HCT116 (cell line): ENCODE results near the gene SKAP1. TPM values are rescaled to one million over a fixed set of nuclear protein-coding genes. Genes with fewer than 3 reads are reported as not detected.
"Not testable (repeated sequence)": the region's sequence is repeated elsewhere in the genome, so short reads cannot be mapped to it uniquely, and the experiment has no call there.

Source experiments
- ATAC-seq: fragments of 200-7000 bp; cut with Tn5 transposase; 2 replicates; pipeline ENCODE4 v1.9.1; 2020; ENCODE audit warnings: mild to moderate bottlenecking, moderate library complexity
- BruUV-seq: library from RNA; stranded (reverse); fragments of 400-500 nt; replicated peaks from 2 replicates; lab custom pipeline; 2021; lab: Mats Ljungman, UMichigan
- CTCF ChIA-PET: fragments of 300-600 bp; sonication (Branson Sonifier 250); formaldehyde crosslinking; loops from one replicate; lab custom pipeline; 2021; ENCODE audit warnings: antibody characterized with exemption; lab: Charles Lee
- POLR2A ChIA-PET: fragments of 300-600, 350-600 bp; sonication (Branson Sonifier 250); formaldehyde crosslinking; loops from one replicate; lab custom pipeline; 2021; ENCODE audit warnings: antibody characterized with exemption; lab: Charles Lee
- RAD21 ChIA-PET, 2 experiments: fragments of 300-600 bp; sonication (Branson Sonifier 250); formaldehyde crosslinking; loops; one replicate each; lab custom pipeline; 2023; ENCODE audit warnings: low total read pairs in 2 of 2; ENCODE audit not compliant: uncharacterized antibody in 2 of 2, unreplicated experiment in 2 of 2, low non-redundant PET in 1 of 2; lab: Charles Lee
- DNase-seq: peaks from one replicate; pipeline ENCODE4 v3.0.0-alpha.2; 2010; ENCODE audit warnings: low read depth, low spot score
- H2AFZ ChIP-seq: fragments of 200-600 bp; shearing (Covaris generic), sonication (generic); 2 replicates; pipeline ENCODE4 v1.6.1; 2017; ENCODE audit warnings: low read depth, mixed run types, mixed read lengths, antibody characterized with exemption, low read length; ENCODE audit not compliant: poor library complexity, severe bottlenecking
- H3K27ac ChIP-seq: 2 replicates; pipeline ENCODE4 v1.5.1; 2012; ENCODE audit warnings: low read depth, low read length
- H3K27me3 ChIP-seq: fragments of 200-600 bp; sonication (generic); 2 replicates; pipeline ENCODE4 v1.6.1; 2016; ENCODE audit warnings: mixed run types, low read length, mixed read lengths; ENCODE audit not compliant: insufficient read depth
- H3K36me3 ChIP-seq, 2 experiments: fragments of 200-500 bp in 1 of 2; fragments of 200-600 bp in 1 of 2; sonication (Bioruptor generic) in 1 of 2; sonication (generic) in 1 of 2; 2 replicates each; pipeline versions ENCODE4 v1.5.1 to v1.6.1; 2014 to 2016; ENCODE audit warnings: low read length in 2 of 2, inconsistent platforms in 1 of 2, mixed read lengths in 1 of 2, mixed run types in 1 of 2; ENCODE audit not compliant: insufficient read depth in 2 of 2, control insufficient read depth in 1 of 2
- H3K4me1 ChIP-seq, 2 experiments: fragments of 200-600 bp in 1 of 2; sonication (generic) in 1 of 2; 2 replicates each; pipeline versions ENCODE4 v1.5.1 to v1.6.1; 2012 to 2017; ENCODE audit warnings: low read length in 2 of 2, inconsistent platforms in 1 of 2, mild to moderate bottlenecking in 1 of 2, mixed read lengths in 1 of 2, mixed run types in 1 of 2, moderate library complexity in 1 of 2; ENCODE audit not compliant: insufficient read depth in 2 of 2, control insufficient read depth in 1 of 2
- H3K4me2 ChIP-seq: fragments of 200-600 bp; sonication (generic); 2 replicates; pipeline ENCODE4 v1.6.1; 2017; ENCODE audit warnings: mixed run types, low read length, mixed read lengths
- H3K4me3 ChIP-seq, 2 experiments: fragments of 200-600 bp in 1 of 2; sonication (generic) in 1 of 2; replicated peaks in 1 of 2; 2 replicates each; pipeline ENCODE4 v1.5.1; 2011 to 2016; ENCODE audit warnings: low read length in 2 of 2, control low read depth in 1 of 2, low read depth in 1 of 2, mild to moderate bottlenecking in 1 of 2, mixed read lengths in 1 of 2, mixed run types in 1 of 2
- H3K79me2 ChIP-seq: fragments of 200-600 bp; sonication (generic); 2 replicates; pipeline ENCODE4 v1.6.1; 2017; ENCODE audit warnings: mild to moderate bottlenecking, mixed run types, low read length, moderate library complexity, mixed read lengths; ENCODE audit not compliant: insufficient read depth
- H3K9ac ChIP-seq: fragments of 200-600 bp; sonication (generic); 2 replicates; pipeline ENCODE4 v1.6.1; 2016; ENCODE audit warnings: low read length, mixed read lengths
- H3K9me2 ChIP-seq: fragments of 200-600 bp; sonication (generic), shearing (Covaris generic); 2 replicates; pipeline ENCODE4 v1.6.1; 2017; ENCODE audit warnings: mixed run types, mild to moderate bottlenecking, moderate library complexity; ENCODE audit not compliant: insufficient read depth
- H3K9me3 ChIP-seq, 2 experiments: fragments of 200-500 bp in 1 of 2; fragments of 200-600 bp in 1 of 2; sonication (Bioruptor generic) in 1 of 2; sonication (generic) in 1 of 2; 2 replicates each; pipeline ENCODE4 v1.6.1; 2014 to 2017; ENCODE audit warnings: low read length in 2 of 2, mixed read lengths in 2 of 2, inconsistent platforms in 1 of 2, low read depth in 1 of 2, mild to moderate bottlenecking in 1 of 2, mixed run types in 1 of 2, moderate library complexity in 1 of 2; ENCODE audit not compliant: control insufficient read depth in 1 of 2, insufficient read depth in 1 of 2
- H4K20me1 ChIP-seq: fragments of 200-600 bp; sonication (generic), shearing (Covaris generic); 2 replicates; pipeline ENCODE4 v1.6.1; 2017; ENCODE audit warnings: mixed run types, mild to moderate bottlenecking, moderate library complexity; ENCODE audit not compliant: insufficient read depth
- ATF3 ChIP-seq: IDR thresholded peaks from 2 replicates; pipeline ENCODE4 v1.6.1; 2012
- CBX3 ChIP-seq: IDR thresholded peaks from 2 replicates; pipeline ENCODE4 v1.6.1; 2012; ENCODE audit warnings: low read depth
- CTCF ChIP-seq, 3 experiments: fragments of 200-600 bp in 1 of 3; sonication (generic) in 1 of 3; IDR thresholded peaks in 2 of 3; conservative IDR thresholded peaks in 1 of 3; 2 replicates each; pipeline ENCODE4 v1.5.1; 2012 to 2017; ENCODE audit warnings: low read depth in 2 of 3, low read length in 2 of 3, antibody characterized with exemption in 1 of 3, borderline replicate concordance in 1 of 3, control low read depth in 1 of 3, mild to moderate bottlenecking in 1 of 3, mixed read lengths in 1 of 3, mixed run types in 1 of 3, moderate library complexity in 1 of 3; ENCODE audit not compliant: insufficient read depth in 1 of 3
- EGR1 ChIP-seq: IDR thresholded peaks from 2 replicates; pipeline ENCODE4 v1.6.1; 2012; ENCODE audit warnings: low read depth
- ELF1 ChIP-seq: IDR thresholded peaks from 2 replicates; pipeline ENCODE4 v1.6.1; 2012; ENCODE audit warnings: low read depth, borderline replicate concordance
- EZH2 ChIP-seq: fragments of 200-600 bp; sonication (generic); IDR thresholded peaks from 2 replicates; pipeline ENCODE4 v1.6.1; 2017; ENCODE audit warnings: antibody characterized with exemption, mixed run types
- EZH2phosphoT487 ChIP-seq: fragments of 200-600 bp; IDR thresholded peaks from 2 replicates; pipeline ENCODE4 v1.6.1; 2018; ENCODE audit warnings: antibody characterized with exemption, borderline replicate concordance
- MAX ChIP-seq: IDR thresholded peaks from 2 replicates; pipeline ENCODE4 v1.6.1; 2012
- POLR2AphosphoS5 ChIP-seq: IDR thresholded peaks from 2 replicates; pipeline ENCODE4 v1.6.1; 2011; ENCODE audit warnings: mild to moderate bottlenecking, low read depth, low read length, moderate library complexity
- RAD21 ChIP-seq: IDR thresholded peaks from 2 replicates; pipeline ENCODE4 v1.6.1; 2012; ENCODE audit warnings: low read depth, mild to moderate bottlenecking
- SIN3A ChIP-seq: IDR thresholded peaks from 2 replicates; pipeline ENCODE4 v1.6.1; 2012; ENCODE audit warnings: low read depth
- YY1 ChIP-seq: IDR thresholded peaks from 2 replicates; pipeline ENCODE4 v1.6.1; 2011; ENCODE audit warnings: low read length, low read depth, moderate library complexity, mild to moderate bottlenecking; ENCODE audit not compliant: insufficient replicate concordance; ENCODE audit errors: extremely low read depth
- ZBTB33 ChIP-seq: IDR thresholded peaks from 2 replicates; pipeline ENCODE4 v1.6.1; 2011; ENCODE audit warnings: mild to moderate bottlenecking, low read length, moderate library complexity; ENCODE audit not compliant: insufficient replicate concordance; ENCODE audit errors: extremely low read depth
- intact Hi-C: fragments of 100-400 bp; cut with micrococcal nuclease; formaldehyde crosslinking; loops from 2 replicates; pipeline ENCODE4 v1.10.0; 2022
- total RNA-seq: library from RNA; stranded (reverse); gene quantifications from one replicate; pipeline ENCODE4 v1.2.1, GENCODE V29; 2021; ENCODE audit not compliant: unreplicated experiment

Gene SKAP1
- total RNA-seq, 1 experiment from 2014 or later = 12.4 TPM

GRCh38 chr17:48422060-48422459, 8.0 kb downstream of the SKAP1 start:
- H2AFZ ChIP-seq, H3K9me3 ChIP-seq, H3K9me2 ChIP-seq, H3K9ac ChIP-seq, intact Hi-C loops, ATAC-seq, H4K20me1 ChIP-seq, H3K4me2 ChIP-seq, BruUV-seq, H3K27ac ChIP-seq, H3K27me3 ChIP-seq, H3K79me2 ChIP-seq, DNase-seq, H3K4me1 ChIP-seq, POLR2A ChIA-PET, H3K4me3 ChIP-seq, H3K36me3 ChIP-seq, CTCF ChIA-PET, RAD21 ChIA-PET: not testable (repeated sequence)

- Histone ChIP-seq H3K79me2 (no peaks in the 10 kb centered on the region), H3K9me3 (no peaks in the 10 kb centered on the region), H2AFZ (no peak overlapping the region), H3K9ac (no peak overlapping the region), H3K4me2 (no peak overlapping the region), H3K4me3 (no peak overlapping the region), H3K36me3 (no peaks in the 10 kb centered on the region), H3K27ac (no peak overlapping the region), H3K4me1 (no peaks in the 10 kb centered on the region), H4K20me1 (no peaks in the 10 kb centered on the region), H3K27me3 (no peaks in the 10 kb centered on the region), H3K9me2 (no peaks in the 10 kb centered on the region)
- ChIA-PET CTCF (no interaction called here), POLR2A (no interaction called here), RAD21 (no interaction called here)
- intact Hi-C loops = no loop called here
- DNase-seq (no peak), ATAC-seq (no peak)
- BruUV-seq = no TSS peak
- TF ChIP-seq YY1 (no peak), ATF3 (no peak), CTCF (IDR thresholded peaks at IDR 0.05 in 2 of 3, conservative IDR thresholded peaks at IDR 0.05 in 1 of 3; ENCODE audit: borderline replicate concordance in 1 of 3, insufficient read depth in 1 of 3, low read depth in 2 of 3, low read length in 2 of 3) (no peak), MAX (no peak), ELF1 (no peak), ZBTB33 (no peak), EGR1 (no peak), EZH2 (no peak), RAD21 (no peak), EZH2phosphoT487 (no peak), POLR2AphosphoS5 (no peak), CBX3 (no peak), SIN3A (no peak)
These were observed 9.2 kb downstream of the SKAP1 start for GRCh38 chr17:48420823-48421222.
